Aorta (tissue), 5 donors: ENCODE measurements around the gene HNRNPM. TPM values are rescaled to one million over a fixed set of nuclear protein-coding genes. Genes with fewer than 3 reads are reported as not detected.

Source experiments
- ATAC-seq: fragments of 200-7000 bp; cut with Tn5 transposase; one replicate; pipeline ENCODE4 v1.9.1; 2022; ENCODE audit warnings: moderate library complexity; ENCODE audit not compliant: low FRiP score
- DNase-seq, 2 donors: peaks; one replicate each; pipeline ENCODE4 v3.0.0-alpha.2; 2020
- H3K27ac ChIP-seq, 2 donors: one replicate each; pipeline ENCODE4 v1.5.1; 2013; ENCODE audit warnings: low read length in 2 of 2, mild to moderate bottlenecking in 2 of 2, moderate library complexity in 2 of 2, control low read depth in 1 of 2, inconsistent platforms in 1 of 2, low read depth in 1 of 2
- H3K27me3 ChIP-seq, 2 donors: one replicate each; pipeline ENCODE4 v1.6.1; 2013; ENCODE audit warnings: control low read depth in 1 of 2, low read length in 1 of 2, mild to moderate bottlenecking in 1 of 2, moderate library complexity in 1 of 2; ENCODE audit not compliant: insufficient read depth in 2 of 2, control insufficient read depth in 1 of 2
- H3K36me3 ChIP-seq, 2 donors: one replicate each; pipeline ENCODE4 v1.6.1; 2013; ENCODE audit warnings: control low read depth in 1 of 2, low read length in 1 of 2, mild to moderate bottlenecking in 1 of 2; ENCODE audit not compliant: insufficient read depth in 2 of 2, control insufficient read depth in 1 of 2
- H3K4me1 ChIP-seq, 2 donors: one replicate each; pipeline ENCODE4 v1.6.1; 2013; ENCODE audit warnings: low read length in 2 of 2, control low read depth in 1 of 2, mild to moderate bottlenecking in 1 of 2, moderate library complexity in 1 of 2; ENCODE audit not compliant: insufficient read depth in 2 of 2, control insufficient read depth in 1 of 2
- H3K4me3 ChIP-seq, 2 donors: one replicate each; pipeline ENCODE4 v1.5.1; 2013; ENCODE audit warnings: low read length in 2 of 2, control low read depth in 1 of 2, mild to moderate bottlenecking in 1 of 2
- H3K9me3 ChIP-seq: one replicate; pipeline ENCODE4 v1.6.1; 2013; ENCODE audit warnings: mild to moderate bottlenecking, low read length; ENCODE audit not compliant: control insufficient read depth
- WGBS, 2 donors: extraction: QIAGEN DNeasy Blood & Tissue Kit; methylation state at CpG; one replicate each; pipeline ENCODE4 v1.1.7; 2013; 5-methylcytosine and 5-hydroxymethylcytosine counted together
- intact Hi-C, 2 donors: fragments of 100-400 bp; cut with DNase I; formaldehyde crosslinking; loops; one replicate each; pipeline versions ENCODE4 v1.14.2 to v1.15.0; 2022
- polyA plus RNA-seq, 2 donors: library from polyadenylated mRNA; stranded (reverse); fragments of 200-250 nt; gene quantifications; one replicate each; pipeline ENCODE4 v1.2.3, GENCODE V29; 2013
- total RNA-seq, 2 donors: library from RNA; stranded (reverse); fragmentation: NEBNext Ultra II Directional; extraction: Animal tissue kit (Norgen Biotek cat#: 25700); gene quantifications; one replicate each; pipeline ENCODE4 v1.2.1, GENCODE V29; 2021
- donor health status: healthy with polysubstance abuse.
- donor health status: Bipolar disorder and iron deficiency.
- donor health status: DM: no; HTN: no; CAD: no.
- donor health status: DM: no; HTN: no; CAD: no.
- donor health status: DM: yes; HTN: yes; CAD: no.

HNRNPM gene
- total and polyA plus RNA-seq, 4 donors: 106 to 148 (median 123) TPM

GRCh38 chr19:8526345-8527091 is 81.7 kb downstream of the HNRNPM start:
- 6 to 9% methylated on average over 49 to 57 of the region's 57 CpGs for WGBS, 2 donors
- H3K36me3 ChIP-seq: no peaks in the 10 kb centered on the region
- peak; percentile 91 for ATAC-seq
- DNase-seq: peak; percentile 91 to 95
- no peaks in the 10 kb centered on the region for H3K27me3 ChIP-seq
- no peaks in the 10 kb centered on the region for H3K9me3 ChIP-seq
- H3K27ac ChIP-seq: no peak overlapping the region
- H3K4me3 ChIP-seq: peak overlapping the region; percentile 42 to 63
- intact Hi-C loops: no loop called here
- H3K4me1 ChIP-seq: no peaks in the 10 kb centered on the region

GRCh38 chr19:8528500-8528899 is 83.7 kb downstream of the HNRNPM start:
- Histone ChIP-seq H3K4me1 (no peaks in the 10 kb centered on the region), H3K27ac (no peak overlapping the region), H3K4me3 (no peak overlapping the region), H3K36me3 (no peaks in the 10 kb centered on the region), H3K27me3 (no peaks in the 10 kb centered on the region), H3K9me3 (no peaks in the 10 kb centered on the region)
- no peak for ATAC-seq
- no peak for DNase-seq
- intact Hi-C loops: no loop called here
- 42 to 51% methylated on average over 4 of the region's 4 CpGs for WGBS, 2 donors

- WGBS, 2 donors: 93 to 99% methylated on average over 4 of the region's 4 CpGs
- no peak for ATAC-seq
These were observed 84.7 kb downstream of the HNRNPM start for GRCh38 chr19:8529369-8530006.

GRCh38 chr19:8530061-8530679 is 85.4 kb downstream of the HNRNPM start:
- Histone ChIP-seq H3K4me3 (no peak overlapping the region), H3K27me3 (no peaks in the 10 kb centered on the region), H3K4me1 (no peaks in the 10 kb centered on the region), H3K27ac (no peak overlapping the region), H3K9me3 (no peaks in the 10 kb centered on the region), H3K36me3 (no peaks in the 10 kb centered on the region)
- no peak for DNase-seq
- 92% methylated on average over 35 of the region's 35 CpGs for WGBS, 2 donors
- ATAC-seq: no peak
- intact Hi-C loops: no loop called here

More at GRCh38 chr19:8529369-8530006, 84.7 kb downstream of the HNRNPM start:
- no peaks in the 10 kb centered on the region for H3K4me1 ChIP-seq
- no peak overlapping the region for H3K4me3 ChIP-seq
- no peaks in the 10 kb centered on the region for H3K36me3 ChIP-seq
- H3K27me3 ChIP-seq: no peaks in the 10 kb centered on the region
- H3K27ac ChIP-seq: no peak overlapping the region
- no peaks in the 10 kb centered on the region for H3K9me3 ChIP-seq
- DNase-seq: no peak
- intact Hi-C loops: no loop called here

GRCh38 chr19:8531470-8531869 is 86.7 kb downstream of the HNRNPM start:
- Histone ChIP-seq H3K9me3 (no peaks in the 10 kb centered on the region), H3K4me1 (no peaks in the 10 kb centered on the region), H3K36me3 (no peaks in the 10 kb centered on the region), H3K27ac (no peak overlapping the region), H3K27me3 (no peaks in the 10 kb centered on the region), H3K4me3 (no peak overlapping the region)
- 85 to 90% methylated on average over 7 of the region's 7 CpGs for WGBS, 2 donors
- no peak for ATAC-seq
- DNase-seq: no peak
- intact Hi-C loops: no loop called here

- H3K27ac ChIP-seq: no peak overlapping the region
- 74 to 78% methylated on average over 2 of the region's 2 CpGs for WGBS, 2 donors
- ATAC-seq: no peak
- H3K4me1 ChIP-seq: no peaks in the 10 kb centered on the region
- H3K9me3 ChIP-seq: no peaks in the 10 kb centered on the region
- H3K27me3 ChIP-seq: no peaks in the 10 kb centered on the region
- no peak for DNase-seq
- no peak overlapping the region for H3K4me3 ChIP-seq
- intact Hi-C loops: no loop called here
- no peaks in the 10 kb centered on the region for H3K36me3 ChIP-seq
These were observed 87.5 kb downstream of the HNRNPM start for GRCh38 chr19:8532225-8532624.

- ATAC-seq: no peak
- whole genome bisulfite sequencing, 2 donors: 71 to 72% methylated on average over 17 to 22 of the region's 22 CpGs
- intact Hi-C loops: no loop called here
- no peaks in the 10 kb centered on the region for H3K4me1 ChIP-seq
- no peaks in the 10 kb centered on the region for H3K27me3 ChIP-seq
- no peaks in the 10 kb centered on the region for H3K36me3 ChIP-seq
- H3K9me3 ChIP-seq: no peaks in the 10 kb centered on the region
- no peak overlapping the region for H3K27ac ChIP-seq
- no peak overlapping the region for H3K4me3 ChIP-seq
- no peak for DNase-seq
These were observed 91.5 kb downstream of the HNRNPM start for GRCh38 chr19:8536282-8536681.

GRCh38 chr19:8537099-8537498 is 92.3 kb downstream of the HNRNPM start:
- 90% methylated on average over 3 of the region's 3 CpGs for WGBS, 2 donors
- no peaks in the 10 kb centered on the region for H3K27me3 ChIP-seq
- H3K36me3 ChIP-seq: no peaks in the 10 kb centered on the region
- H3K9me3 ChIP-seq: no peaks in the 10 kb centered on the region
- ATAC-seq: no peak
- H3K4me3 ChIP-seq: no peak overlapping the region
- H3K4me1 ChIP-seq: no peaks in the 10 kb centered on the region
- no peak for DNase-seq
- H3K27ac ChIP-seq: no peak overlapping the region
- intact Hi-C loops: no loop called here
